ENCODE measurements around the gene ITPK1. TPM values are rescaled to one million over a fixed set of nuclear protein-coding genes. Genes with fewer than 3 reads are reported as not detected.

Gene ITPK1
- total and polyA plus RNA-seq, 10 of the 15 experiments (the other 5 are each of a cell fraction or from before 2014, with no cell fraction given), result 1.3 to 73.2 (median 27.0) TPM

GRCh38 chr14:93005838-93006237 is 109.9 kb downstream of the ITPK1 start:
- TF ChIP-seq CBX5 (IDR thresholded peaks at IDR 0.05; ENCODE audit: low read depth) (no peak), RCOR1 (conservative IDR thresholded peaks at IDR 0.05; ENCODE audit: low read depth, low read length) (no peak)
- no peak for DNase-seq (ENCODE audit: low read depth, low spot score)
- no peak overlapping the region for H2AFZ ChIP-seq (ENCODE audit: control insufficient read depth, low read depth, low read length)
- H3K27me3 ChIP-seq (replicated peaks in 1 of 2; ENCODE audit: control insufficient read depth in 2 of 2, insufficient read depth in 2 of 2, low read length in 1 of 2), result no peaks in the 10 kb centered on the region
- H3K4me2 ChIP-seq (ENCODE audit: control insufficient read depth, insufficient read depth), result no peak overlapping the region
- no peaks in the 10 kb centered on the region for H3K79me2 ChIP-seq (ENCODE audit: control insufficient read depth, insufficient read depth, low read length)
- ChIA-PET POLR2A (no interaction called here), SMC1A (ENCODE audit: uncharacterized antibody, unreplicated experiment) (no interaction called here), CTCF (no interaction called here), RAD21 (ENCODE audit: unreplicated experiment) (no interaction called here)
- no peak for FAIRE-seq
- no peaks in the 10 kb centered on the region for H3K9me3 ChIP-seq (replicated peaks; ENCODE audit: control insufficient read depth, insufficient read depth, low read length)
- no peaks in the 10 kb centered on the region for H4K20me1 ChIP-seq (ENCODE audit: control insufficient read depth, insufficient read depth)
- in situ Hi-C loops (cut with MboI) (no loop called here), intact Hi-C loops (cut with micrococcal nuclease; ENCODE audit: unreplicated experiment) (no loop called here)
- no peak overlapping the region for H3K4me3 ChIP-seq
- ATAC-seq, result no peak
- WGBS (ENCODE audit: insufficient coverage, insufficient replicate concordance, low lambda C conversion rate, missing lambda C conversion rate), result 80% methylated on average over 8 of the region's 8 CpGs
- no peak overlapping the region for H3K9ac ChIP-seq (ENCODE audit: control insufficient read depth, insufficient read depth, low read length)
- BruUV-seq (replicated peaks), result no TSS peak
- peaks cover 8% of the 10 kb centered on the region for H3K4me1 ChIP-seq (ENCODE audit: control insufficient read depth, insufficient read depth, low read length)
- H3K27ac ChIP-seq (ENCODE audit: control insufficient read depth, insufficient read depth), result no peak overlapping the region
- H3K36me3 ChIP-seq (ENCODE audit: control insufficient read depth in 2 of 2, insufficient read depth in 2 of 2, low read length in 1 of 2), result peaks cover 0 to 24% of the 10 kb centered on the region in 2 experiments; a peak in 3 of 4 replicates

- no peak overlapping the region for H3K4me3 ChIP-seq
- no peaks in the 10 kb centered on the region for H3K9me3 ChIP-seq (replicated peaks; ENCODE audit: control insufficient read depth, insufficient read depth, low read length)
- H3K4me2 ChIP-seq (ENCODE audit: control insufficient read depth, insufficient read depth), result no peak overlapping the region
- peaks cover 8% of the 10 kb centered on the region for H3K4me1 ChIP-seq (ENCODE audit: control insufficient read depth, insufficient read depth, low read length)
- H4K20me1 ChIP-seq (ENCODE audit: control insufficient read depth, insufficient read depth), result no peaks in the 10 kb centered on the region
- H3K27ac ChIP-seq (ENCODE audit: control insufficient read depth, insufficient read depth), result no peak overlapping the region
- POLR2A ChIA-PET, result interaction anchor here (0.5 kb wide), 1 partner anchor 470 kb away, joined by 4 read pairs; no protein-coding TSS in a partner anchor
- in situ Hi-C loops (cut with MboI), result no loop called here
- H3K79me2 ChIP-seq (ENCODE audit: control insufficient read depth, insufficient read depth, low read length), result no peaks in the 10 kb centered on the region
- intact Hi-C loops (cut with micrococcal nuclease; ENCODE audit: unreplicated experiment), result no loop called here
- BruUV-seq (replicated peaks), result no TSS peak
- DNase-seq (ENCODE audit: low read depth, low spot score) (no peak), FAIRE-seq (no peak), ATAC-seq (no peak)
- H2AFZ ChIP-seq (ENCODE audit: control insufficient read depth, low read depth, low read length), result no peak overlapping the region
- H3K9ac ChIP-seq (ENCODE audit: control insufficient read depth, insufficient read depth, low read length), result no peak overlapping the region
- CTCF ChIA-PET, result interaction anchor here (1.2 kb wide), 1 partner anchor 18 kb away, joined by 5 read pairs; no protein-coding TSS in a partner anchor
- H3K36me3 ChIP-seq (ENCODE audit: control insufficient read depth in 2 of 2, insufficient read depth in 2 of 2, low read length in 1 of 2), result peaks cover 0 to 24% of the 10 kb centered on the region in 2 experiments; a peak in 3 of 4 replicates
- SMC1A ChIA-PET (ENCODE audit: uncharacterized antibody, unreplicated experiment), result no interaction called here
- WGBS (ENCODE audit: insufficient coverage, insufficient replicate concordance, low lambda C conversion rate, missing lambda C conversion rate), result 99% methylated on average over 7 of the region's 7 CpGs
- RAD21 ChIA-PET (ENCODE audit: unreplicated experiment), result interaction anchor here (1.4 kb wide), 1 partner anchor 108 kb away, joined by 3 read pairs; no protein-coding TSS in a partner anchor
- H3K27me3 ChIP-seq (replicated peaks in 1 of 2; ENCODE audit: control insufficient read depth in 2 of 2, insufficient read depth in 2 of 2, low read length in 1 of 2), result no peaks in the 10 kb centered on the region
- TF ChIP-seq ATF3 (IDR thresholded peaks at IDR 0.05; ENCODE audit: borderline replicate concordance, extremely low read depth, low read depth, low read length) (no peak), IKZF2 (IDR thresholded peaks at IDR 0.05) (no peak), MTA3 (IDR thresholded peaks at IDR 0.05; ENCODE audit: borderline replicate concordance, low read length) (no peak), E2F8 (IDR thresholded peaks at IDR 0.05; ENCODE audit: low read depth, partially characterized antibody) (no peak), FOXM1 (IDR thresholded peaks at IDR 0.05; ENCODE audit: low read depth, low read length) (no peak), IKZF1 (conservative IDR thresholded peaks at IDR 0.05) (no peak), ATF7 (IDR thresholded peaks at IDR 0.05; ENCODE audit: low read depth) (no peak), BCLAF1 (IDR thresholded peaks at IDR 0.05) (no peak), HDGF (IDR thresholded peaks at IDR 0.05) (no peak)
Measured at GRCh38 chr14:93005135-93005813, 110.5 kb downstream of the ITPK1 start.

Data from GM12878 (cell line).